Fibroblast of villous mesenchyme (primary cell): ENCODE measurements around the gene ACP2. TPM values are rescaled to one million over a fixed set of nuclear protein-coding genes. Genes with fewer than 3 reads are reported as not detected.
"Not testable (repeated sequence)": the region's sequence is repeated elsewhere in the genome, so short reads cannot be mapped to it uniquely, and the experiment has no call there.

Source experiments
- DNase-seq: peaks from one replicate; pipeline ENCODE4 v3.0.0-alpha.2; 2010; ENCODE audit warnings: low read depth
- H3K4me3 ChIP-seq: 2 replicates; pipeline ENCODE4 v1.5.1; 2011; ENCODE audit warnings: low read depth, mild to moderate bottlenecking, low read length
- CTCF ChIP-seq: IDR thresholded peaks from 2 replicates; pipeline ENCODE4 v1.5.1; 2012; ENCODE audit warnings: low read depth, mild to moderate bottlenecking, low read length; ENCODE audit not compliant: insufficient read depth
- total RNA-seq: library from RNA; depleted of rRNA; stranded (reverse); fragments of >200 nt; gene quantifications from 2 replicates; pipeline ENCODE4 v1.2.3, GENCODE V29; 2012

Gene ACP2
- total RNA-seq, 1 donor, result 35.4 TPM

- peak; percentile 74 for DNase-seq
- no peak for TF ChIP-seq CTCF
- no peak overlapping the region for H3K4me3 ChIP-seq
Measured at GRCh38 chr11:47220401-47220821, 28.2 kb downstream of the ACP2 start.

- H3K4me3 ChIP-seq, result peak overlapping the region; percentile 69
- DNase-seq, result peak; percentile 72
- TF ChIP-seq CTCF, result no peak
Measured at GRCh38 chr11:47216121-47216798, 32.4 kb downstream of the ACP2 start.

- peak; percentile 9 for DNase-seq
- TF ChIP-seq CTCF, result no peak
- peak overlapping the region; percentile 69 for H3K4me3 ChIP-seq
Measured at GRCh38 chr11:47215366-47215910, 33.2 kb downstream of the ACP2 start.

GRCh38 chr11:47213950-47214565 lies 34.6 kb downstream of the ACP2 start:
- no peak for TF ChIP-seq CTCF
- H3K4me3 ChIP-seq, result peak overlapping the region; percentile 69
- DNase-seq, result peak; percentile 84

GRCh38 chr11:47212938-47213337 lies 35.7 kb downstream of the ACP2 start:
- no peak overlapping the region for H3K4me3 ChIP-seq
- TF ChIP-seq CTCF, result no peak
- no peak for DNase-seq

- no peak for TF ChIP-seq CTCF
- DNase-seq, result no peak
Measured at GRCh38 chr11:47208628-47209027, 40.0 kb downstream of the ACP2 start.

GRCh38 chr11:47208008-47208552 lies 40.5 kb downstream of the ACP2 start:
- not testable (repeated sequence) for DNase-seq, H3K4me3 ChIP-seq

More at GRCh38 chr11:47208628-47209027, 40.0 kb downstream of the ACP2 start:
- no peak overlapping the region for H3K4me3 ChIP-seq
